ENCODE measurements around the gene NEK7. TPM values are rescaled to one million over a fixed set of nuclear protein-coding genes. Genes with fewer than 3 reads are reported as not detected.

Gene NEK7
- total RNA-seq, 2 donors from 2014 or later: 55.9 to 64.9 TPM

DNA sequence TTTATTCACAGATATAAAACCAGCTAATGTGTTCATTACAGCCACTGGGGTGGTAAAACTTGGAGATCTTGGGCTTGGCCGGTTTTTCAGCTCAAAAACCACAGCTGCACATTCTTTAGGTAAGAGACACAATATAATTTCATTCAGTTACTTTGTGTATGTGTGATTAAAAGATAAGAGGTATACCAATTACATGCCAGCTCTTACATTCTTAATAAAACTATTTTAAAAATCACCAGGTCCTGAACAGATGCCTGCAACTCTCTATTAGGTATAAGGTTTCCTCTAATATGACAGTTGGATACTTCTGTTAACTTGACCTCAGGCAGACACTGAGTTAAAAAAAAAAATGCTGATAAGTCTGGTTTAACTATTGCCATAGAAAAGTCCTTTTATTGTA is 122.1 kb downstream of the NEK7 start:
- Mint-ChIP-seq H3K4me3 (no peak overlapping the region), H3K36me3 (ENCODE audit: insufficient read depth in 2 of 2) (peaks cover 1 to 2% of the 10 kb centered on the region in 2 donors), H3K27me3 (ENCODE audit: low read depth) (no peaks in the 10 kb centered on the region), H3K4me1 (ENCODE audit: low read depth) (peaks cover 16% of the 10 kb centered on the region), H3K9me3 (no peaks in the 10 kb centered on the region), H3K27ac (no peak overlapping the region)
- DNase-seq (no peak), ATAC-seq (replicated peaks in 1 of 2) (no peak)

DNA sequence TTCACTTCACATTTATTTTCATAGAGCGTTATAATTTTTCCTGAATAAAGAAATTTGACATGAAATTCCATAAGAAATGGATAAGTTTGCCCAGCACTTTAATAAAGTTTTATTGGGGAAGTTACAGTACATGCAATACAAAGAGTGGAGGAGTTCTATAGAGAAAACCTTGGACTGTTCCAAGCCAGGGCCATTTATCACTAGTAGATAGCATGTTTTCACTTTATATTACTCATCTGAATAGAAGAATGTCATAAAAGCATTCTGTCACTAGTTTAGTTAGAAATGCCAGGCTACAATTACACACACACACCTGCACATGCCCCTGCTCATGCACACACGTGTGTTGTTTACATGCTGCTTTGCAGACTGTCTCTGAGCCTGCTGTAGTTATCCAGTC is 123.3 kb downstream of the NEK7 start:
- DNase-seq (no peak), ATAC-seq (replicated peaks in 1 of 2) (no peak)
- Mint-ChIP-seq H3K27me3 (ENCODE audit: low read depth) (no peaks in the 10 kb centered on the region), H3K27ac (no peak overlapping the region), H3K36me3 (ENCODE audit: insufficient read depth in 2 of 2) (peaks cover 1 to 2% of the 10 kb centered on the region in 2 donors), H3K9me3 (no peaks in the 10 kb centered on the region), H3K4me1 (ENCODE audit: low read depth) (peaks cover 16% of the 10 kb centered on the region), H3K4me3 (no peak overlapping the region)

DNA sequence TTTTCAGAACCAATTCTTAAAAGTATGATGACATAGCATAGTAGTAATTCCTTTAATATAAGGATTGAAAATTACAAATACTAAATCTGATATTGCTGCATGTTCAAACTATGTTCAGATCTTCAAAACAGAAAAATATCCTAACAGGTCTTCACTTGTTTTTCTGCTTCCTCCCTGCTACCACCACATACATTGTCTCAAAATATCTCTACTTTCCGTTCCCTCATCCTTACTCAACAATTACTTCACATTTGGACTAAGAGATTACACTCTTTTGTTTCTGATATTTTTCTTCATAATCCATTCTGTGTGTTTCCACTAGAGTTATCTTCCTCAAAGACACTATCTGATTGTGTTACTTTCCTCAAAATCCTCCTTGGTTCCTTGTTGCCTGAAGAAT is 125.1 kb downstream of the NEK7 start:
- H3K9me3 Mint-ChIP-seq: no peaks in the 10 kb centered on the region
- peaks cover 1 to 4% of the 10 kb centered on the region in 2 donors for H3K36me3 Mint-ChIP-seq (ENCODE audit: insufficient read depth in 2 of 2)
- no peak overlapping the region for H3K27ac Mint-ChIP-seq
- H3K4me1 Mint-ChIP-seq (ENCODE audit: low read depth): peaks cover 16% of the 10 kb centered on the region
- no peaks in the 10 kb centered on the region for H3K27me3 Mint-ChIP-seq (ENCODE audit: low read depth)
- no peak for DNase-seq
- ATAC-seq (replicated peaks in 1 of 2): no peak
- no peak overlapping the region for H3K4me3 Mint-ChIP-seq

DNA sequence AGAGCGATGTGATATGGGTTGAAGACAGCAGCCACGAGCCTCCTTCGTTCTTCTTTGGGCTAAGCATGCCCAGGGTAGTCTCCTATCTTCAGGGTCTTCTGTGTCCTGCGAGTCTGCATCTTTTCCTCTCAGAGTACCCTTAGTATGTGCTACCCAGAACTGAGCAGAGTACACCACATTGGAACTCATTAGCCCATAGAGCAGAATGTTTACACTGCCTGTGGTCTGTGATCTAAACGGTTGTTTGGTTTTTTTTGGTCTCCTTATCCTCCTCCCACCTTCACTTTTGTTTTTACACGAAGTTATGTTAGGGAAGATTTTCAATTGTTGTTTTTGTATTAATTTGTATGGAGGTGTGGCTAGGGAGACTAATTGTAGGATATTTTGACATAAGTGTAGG is 126.4 kb downstream of the NEK7 start:
- DNase-seq: no peak
- Mint-ChIP-seq H3K9me3 (no peaks in the 10 kb centered on the region), H3K36me3 (ENCODE audit: insufficient read depth in 2 of 2) (peaks cover 1 to 4% of the 10 kb centered on the region in 2 donors), H3K27ac (no peak overlapping the region), H3K4me3 (no peak overlapping the region), H3K4me1 (ENCODE audit: low read depth) (peaks cover 16% of the 10 kb centered on the region), H3K27me3 (ENCODE audit: low read depth) (no peaks in the 10 kb centered on the region)
- no peak for ATAC-seq (replicated peaks in 1 of 2)

DNA sequence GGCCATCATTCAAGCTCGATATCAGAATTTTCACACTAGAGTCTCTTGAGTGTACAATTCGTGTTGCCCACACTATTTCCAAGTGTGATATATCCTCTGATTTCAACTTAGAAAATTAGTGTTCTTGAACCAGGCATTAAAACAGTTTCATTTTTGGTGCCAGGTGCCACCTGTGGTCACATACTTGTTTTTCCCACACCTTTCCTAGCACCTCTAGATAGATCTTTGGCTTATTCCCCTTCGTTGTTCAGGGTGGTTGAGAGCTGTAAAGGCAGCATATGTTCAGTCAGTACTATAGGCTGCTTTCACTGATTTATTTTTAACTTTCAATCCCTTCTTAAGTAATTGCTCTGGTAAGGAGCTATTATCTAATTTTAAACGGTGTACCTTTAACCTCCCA is 131.1 kb downstream of the NEK7 start:
- peaks cover 10% of the 10 kb centered on the region for H3K4me1 Mint-ChIP-seq (ENCODE audit: low read depth)
- no peaks in the 10 kb centered on the region for H3K9me3 Mint-ChIP-seq
- no peak overlapping the region for H3K4me3 Mint-ChIP-seq
- no peak overlapping the region for H3K27ac Mint-ChIP-seq
- no peak for ATAC-seq (replicated peaks in 1 of 2)
- H3K36me3 Mint-ChIP-seq (ENCODE audit: insufficient read depth in 2 of 2): peaks cover 0 to 4% of the 10 kb centered on the region in 2 donors
- no peak for DNase-seq
- no peaks in the 10 kb centered on the region for H3K27me3 Mint-ChIP-seq (ENCODE audit: low read depth)

DNA sequence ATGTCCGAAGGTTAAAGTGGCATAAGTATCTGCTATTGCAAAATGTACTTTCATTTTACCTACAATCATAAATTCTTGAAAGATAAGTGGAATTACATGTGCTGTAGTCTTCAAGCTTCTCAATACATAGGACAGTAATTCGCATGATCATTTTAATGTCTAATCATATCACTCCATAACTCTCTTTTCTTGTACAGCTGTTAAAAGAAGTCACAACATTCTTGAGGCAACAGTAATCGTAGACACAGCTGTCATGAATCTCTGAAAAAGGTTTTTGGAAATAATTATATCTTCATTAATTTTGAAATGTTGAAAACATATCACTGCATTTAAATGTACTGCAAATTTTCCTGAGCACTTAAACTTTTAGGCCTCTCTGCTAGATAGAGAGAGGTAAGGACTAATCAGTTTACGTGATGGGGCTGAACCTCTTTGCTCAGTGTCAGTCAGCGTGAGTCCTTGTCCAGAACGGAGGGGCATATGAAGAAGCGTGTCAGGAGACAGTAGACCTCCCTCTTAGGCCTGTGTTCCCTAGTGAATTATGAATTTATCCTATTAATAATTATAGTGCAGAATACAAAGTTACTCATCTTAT is 133.4 kb downstream of the NEK7 start:
- Mint-ChIP-seq H3K27me3 (ENCODE audit: low read depth) (no peaks in the 10 kb centered on the region), H3K36me3 (ENCODE audit: insufficient read depth in 2 of 2) (peaks cover 0 to 6% of the 10 kb centered on the region in 2 donors), H3K27ac (no peak overlapping the region), H3K4me1 (ENCODE audit: low read depth) (peaks cover 5% of the 10 kb centered on the region), H3K4me3 (no peak overlapping the region), H3K9me3 (no peaks in the 10 kb centered on the region)
- DNase-seq (no peak), ATAC-seq (replicated peaks in 1 of 2) (no peak)

DNA sequence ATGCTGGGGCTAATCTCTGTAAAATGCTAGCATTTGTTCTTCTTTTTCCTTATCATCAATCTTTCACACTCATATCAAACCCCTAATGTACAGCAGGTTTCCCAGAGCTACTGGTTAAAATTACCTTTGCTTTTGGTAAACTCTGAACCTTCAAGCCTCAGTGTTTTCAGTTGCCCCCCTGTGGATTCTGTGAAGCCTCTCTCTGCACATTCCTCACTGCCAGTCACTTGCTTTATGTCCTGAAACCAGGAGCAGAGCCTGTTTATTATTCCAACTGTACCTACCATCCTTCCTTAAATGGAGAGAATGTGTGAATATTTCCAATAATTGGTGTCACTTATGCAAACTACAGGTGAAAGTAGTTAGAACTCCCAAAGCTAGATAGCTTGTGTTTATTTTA is 134.2 kb downstream of the NEK7 start:
- Mint-ChIP-seq H3K36me3 (ENCODE audit: insufficient read depth in 2 of 2) (peaks cover 0 to 6% of the 10 kb centered on the region in 2 donors), H3K4me3 (no peak overlapping the region), H3K9me3 (no peaks in the 10 kb centered on the region), H3K27me3 (ENCODE audit: low read depth) (no peaks in the 10 kb centered on the region), H3K27ac (no peak overlapping the region), H3K4me1 (ENCODE audit: low read depth) (peaks cover 5% of the 10 kb centered on the region)
- ATAC-seq (replicated peaks in 1 of 2) (no peak), DNase-seq (no peak)

DNA sequence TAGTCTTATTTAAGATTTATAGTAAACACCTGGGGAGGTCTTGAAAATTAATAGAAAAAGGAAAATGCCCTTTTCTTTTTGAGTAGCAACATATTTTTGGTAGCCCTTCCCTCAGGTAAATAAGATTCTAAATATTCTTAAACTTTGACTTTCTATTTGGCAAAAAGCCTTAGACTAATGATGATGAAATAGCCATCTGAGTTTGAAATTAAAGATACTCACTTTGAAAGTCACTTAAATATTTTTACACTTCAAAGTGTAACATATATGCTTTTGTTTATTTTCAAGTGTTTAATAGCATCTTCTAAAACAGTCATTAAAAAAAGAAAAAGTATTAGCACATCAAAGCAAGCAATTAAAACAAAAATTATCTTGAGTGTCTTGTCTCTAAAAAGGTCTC is 135.1 kb downstream of the NEK7 start:
- no peak overlapping the region for H3K27ac Mint-ChIP-seq
- no peaks in the 10 kb centered on the region for H3K9me3 Mint-ChIP-seq
- H3K4me3 Mint-ChIP-seq: no peak overlapping the region
- ATAC-seq (replicated peaks in 1 of 2) (no peak), DNase-seq (no peak)
- H3K4me1 Mint-ChIP-seq (ENCODE audit: low read depth): peaks cover 5% of the 10 kb centered on the region
- H3K36me3 Mint-ChIP-seq (ENCODE audit: insufficient read depth in 2 of 2): peaks cover 0 to 6% of the 10 kb centered on the region in 2 donors
- no peaks in the 10 kb centered on the region for H3K27me3 Mint-ChIP-seq (ENCODE audit: low read depth)

DNA sequence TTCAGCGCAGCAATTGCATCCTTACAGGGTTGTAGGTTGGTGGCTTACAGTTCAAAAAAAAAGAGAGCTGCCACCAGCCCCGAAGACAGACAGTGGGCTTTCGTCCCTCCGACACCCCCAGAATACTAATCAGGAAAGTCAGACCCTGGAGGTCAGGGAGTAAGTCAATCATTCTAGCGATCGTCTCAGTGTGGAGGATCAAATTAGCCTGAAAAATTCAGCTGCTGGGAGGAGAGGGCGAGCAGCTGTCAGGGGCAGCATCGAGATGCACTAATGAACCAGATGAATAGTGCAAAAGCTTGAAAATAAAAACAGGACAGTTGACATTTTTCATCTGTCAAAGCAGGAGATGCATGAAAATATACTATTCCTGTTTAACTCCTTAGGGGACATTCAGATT is 138.4 kb downstream of the NEK7 start:
- H3K9me3 Mint-ChIP-seq: no peaks in the 10 kb centered on the region
- no peak overlapping the region for H3K4me3 Mint-ChIP-seq
- DNase-seq: no peak
- ATAC-seq (replicated peaks in 1 of 2): no peak
- no peak overlapping the region for H3K27ac Mint-ChIP-seq
- H3K36me3 Mint-ChIP-seq (ENCODE audit: insufficient read depth in 2 of 2): peaks cover 4 to 9% of the 10 kb centered on the region in 2 donors
- H3K4me1 Mint-ChIP-seq (ENCODE audit: low read depth): peaks cover 5% of the 10 kb centered on the region
- no peaks in the 10 kb centered on the region for H3K27me3 Mint-ChIP-seq (ENCODE audit: low read depth)

DNA sequence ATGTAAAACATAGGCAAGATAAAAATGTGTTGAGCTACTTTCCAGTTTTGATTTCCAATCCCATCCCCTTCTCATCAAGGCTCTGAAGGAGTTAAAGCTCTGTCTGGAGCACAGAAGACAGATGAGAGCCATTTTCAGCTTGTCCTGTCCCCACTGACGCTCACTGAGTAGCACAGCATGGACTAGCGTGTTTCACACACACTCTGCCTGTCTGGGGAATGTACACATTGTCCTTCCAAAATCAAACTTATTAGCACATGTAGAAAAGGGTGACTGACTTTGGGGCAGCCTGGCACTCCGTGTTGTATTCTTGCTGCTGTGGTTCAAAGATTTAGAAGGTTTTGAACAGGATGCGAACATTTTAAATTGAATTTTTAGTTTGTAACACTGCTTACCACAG is 139.2 kb downstream of the NEK7 start:
- Mint-ChIP-seq H3K4me3 (no peak overlapping the region), H3K27ac (no peak overlapping the region), H3K4me1 (ENCODE audit: low read depth) (peaks cover 2% of the 10 kb centered on the region), H3K27me3 (ENCODE audit: low read depth) (no peaks in the 10 kb centered on the region), H3K9me3 (no peaks in the 10 kb centered on the region), H3K36me3 (ENCODE audit: insufficient read depth in 2 of 2) (peaks cover 4 to 9% of the 10 kb centered on the region in 2 donors)
- ATAC-seq (replicated peaks in 1 of 2) (no peak), DNase-seq (no peak)

DNA sequence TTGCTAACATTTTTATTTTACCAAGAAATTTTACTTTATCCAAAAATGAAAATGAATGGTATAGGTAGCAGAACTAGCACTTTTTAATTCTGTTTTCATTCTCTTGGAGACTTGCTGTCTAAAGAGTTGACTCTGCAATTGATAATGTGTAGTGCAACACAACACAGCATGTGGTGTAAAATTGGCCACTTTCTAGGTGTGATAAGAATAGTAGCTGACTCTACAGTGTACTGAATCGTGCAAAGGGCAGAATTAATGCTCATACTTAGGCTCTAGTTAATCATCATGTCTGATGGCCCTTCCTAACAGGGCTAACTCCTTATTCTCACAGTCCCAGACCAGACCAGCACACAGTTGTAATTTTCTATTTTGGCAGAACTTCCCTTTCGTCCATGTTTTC is 140.5 kb downstream of the NEK7 start:
- Mint-ChIP-seq H3K27me3 (ENCODE audit: low read depth) (no peaks in the 10 kb centered on the region), H3K9me3 (no peaks in the 10 kb centered on the region), H3K4me3 (no peak overlapping the region), H3K36me3 (ENCODE audit: insufficient read depth in 2 of 2) (peaks cover 4 to 9% of the 10 kb centered on the region in 2 donors), H3K4me1 (ENCODE audit: low read depth) (no peaks in the 10 kb centered on the region), H3K27ac (no peak overlapping the region)
- no peak for DNase-seq
- no peak for ATAC-seq (replicated peaks in 1 of 2)

DNA sequence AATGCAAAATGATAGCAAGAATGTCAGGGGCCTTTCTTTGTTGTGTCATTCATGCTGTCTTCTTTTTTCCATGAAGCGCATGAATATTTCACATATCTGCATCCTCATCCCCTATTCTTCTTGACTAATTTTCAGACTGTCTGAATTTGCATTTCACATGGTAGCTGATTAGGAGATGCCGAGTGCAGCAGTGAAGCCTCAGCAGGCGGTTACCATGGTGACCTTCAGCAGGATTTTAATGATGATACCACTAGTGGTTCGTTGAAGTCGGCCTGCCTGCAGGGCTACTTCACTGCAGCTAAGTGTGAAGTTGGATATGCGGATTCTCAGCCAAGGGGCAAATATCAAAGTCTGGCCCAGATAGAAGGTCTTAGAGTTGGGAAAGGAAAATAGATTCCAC is 141.8 kb downstream of the NEK7 start:
- no peak overlapping the region for H3K4me3 Mint-ChIP-seq
- no peaks in the 10 kb centered on the region for H3K4me1 Mint-ChIP-seq (ENCODE audit: low read depth)
- peaks cover 4 to 7% of the 10 kb centered on the region in 2 donors for H3K36me3 Mint-ChIP-seq (ENCODE audit: insufficient read depth in 2 of 2)
- H3K9me3 Mint-ChIP-seq: no peaks in the 10 kb centered on the region
- no peak overlapping the region for H3K27ac Mint-ChIP-seq
- no peak for ATAC-seq (replicated peaks in 1 of 2)
- no peaks in the 10 kb centered on the region for H3K27me3 Mint-ChIP-seq (ENCODE audit: low read depth)
- DNase-seq: no peak

DNA sequence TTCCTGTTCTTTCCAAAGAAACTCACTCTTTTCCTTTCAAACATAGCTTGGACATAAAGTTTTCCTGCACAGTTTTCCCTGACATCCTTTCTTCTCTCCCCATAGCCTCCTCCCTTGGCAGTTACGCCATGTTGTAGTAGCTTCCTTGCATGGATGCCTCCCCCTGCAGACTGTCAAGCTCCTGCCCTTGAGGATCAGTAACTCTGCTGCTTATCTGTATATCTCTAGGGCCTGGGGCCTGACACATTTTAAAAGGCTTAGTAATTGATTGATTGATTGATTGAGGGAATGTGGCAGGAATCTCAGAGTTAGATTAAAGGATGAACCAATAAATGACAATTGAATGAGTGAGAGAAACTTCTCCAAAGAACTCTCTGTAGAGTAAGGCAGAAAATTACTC is 143.7 kb downstream of the NEK7 start:
- Mint-ChIP-seq H3K27ac (no peak overlapping the region), H3K36me3 (ENCODE audit: insufficient read depth in 2 of 2) (peaks cover 3 to 4% of the 10 kb centered on the region in 2 donors), H3K9me3 (no peaks in the 10 kb centered on the region), H3K4me3 (no peak overlapping the region), H3K4me1 (ENCODE audit: low read depth) (no peaks in the 10 kb centered on the region), H3K27me3 (ENCODE audit: low read depth) (no peaks in the 10 kb centered on the region)
- DNase-seq (no peak), ATAC-seq (replicated peaks in 1 of 2) (no peak)

DNA sequence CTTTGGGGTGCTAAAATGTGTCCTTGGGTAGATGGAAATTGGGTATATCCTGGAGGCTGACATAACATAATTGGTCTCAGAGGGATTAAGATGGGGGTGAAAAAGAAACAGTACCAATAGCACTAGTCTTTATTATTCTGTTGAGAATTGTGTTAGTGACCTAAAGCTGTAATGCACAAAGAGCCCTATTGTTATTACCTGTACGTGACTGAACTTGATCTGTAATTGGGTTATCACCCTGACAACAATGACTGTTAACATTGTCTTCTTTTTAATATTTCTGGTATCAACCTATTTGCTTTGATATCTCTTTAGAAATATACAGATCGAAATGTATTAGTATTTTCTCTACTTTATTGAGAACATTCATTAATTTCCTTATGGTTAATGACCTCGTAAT is 147.6 kb downstream of the NEK7 start:
- no peaks in the 10 kb centered on the region for H3K27me3 Mint-ChIP-seq (ENCODE audit: low read depth)
- peaks cover 0 to 2% of the 10 kb centered on the region in 2 donors for H3K9me3 Mint-ChIP-seq
- H3K4me1 Mint-ChIP-seq (ENCODE audit: low read depth): no peaks in the 10 kb centered on the region
- H3K27ac Mint-ChIP-seq: no peak overlapping the region
- no peak overlapping the region for H3K4me3 Mint-ChIP-seq
- DNase-seq (no peak), ATAC-seq (replicated peaks in 1 of 2) (no peak)
- peaks cover 4 to 10% of the 10 kb centered on the region in 2 donors for H3K36me3 Mint-ChIP-seq (ENCODE audit: insufficient read depth in 2 of 2)

All from activated T-cell treated with anti-CD3 and anti-CD28 coated beads, Interleukin-2, amount 50 U/mL, for 72 hours (primary cell).